HG03565 (cell line): ENCODE measurements around the gene ZDHHC11B.
"Not testable (repeated sequence)": the region's sequence is repeated elsewhere in the genome, so short reads cannot be mapped to it uniquely, and the experiment has no call there.

Experiments
- ATAC-seq: cut with Tn5 transposase; IDR thresholded peaks from one replicate; pipeline ENCODE4 v1.9.1; 2021; ENCODE audit warnings: mild to moderate bottlenecking, moderate library complexity; ENCODE audit not compliant: unreplicated experiment

Gene ZDHHC11B

DNA sequence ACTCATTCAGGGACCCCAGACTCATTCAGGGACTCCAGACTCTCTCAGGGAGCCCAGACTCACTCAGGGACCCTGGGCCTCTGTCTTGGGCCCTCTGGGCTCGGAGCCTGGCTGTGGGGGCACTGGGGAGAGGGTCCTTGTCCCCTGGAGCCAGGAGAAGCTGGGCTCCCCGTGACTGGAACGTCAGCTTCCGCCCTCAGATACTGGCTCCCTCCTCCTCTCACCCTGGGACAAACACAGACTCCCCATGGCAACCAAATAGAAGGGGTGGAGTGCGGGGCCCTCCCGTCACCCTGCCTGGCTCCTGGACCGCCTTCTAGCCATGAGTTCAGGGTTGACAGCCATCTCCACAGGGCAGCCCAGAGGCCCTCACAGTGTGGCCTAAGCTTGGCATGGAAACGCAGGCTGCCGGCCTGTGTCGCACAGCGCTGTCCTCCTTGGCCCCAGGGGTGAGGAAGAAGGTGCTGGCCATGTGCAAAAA is 27.6 kb downstream of the ZDHHC11B start:
- no peak for ATAC-seq

DNA sequence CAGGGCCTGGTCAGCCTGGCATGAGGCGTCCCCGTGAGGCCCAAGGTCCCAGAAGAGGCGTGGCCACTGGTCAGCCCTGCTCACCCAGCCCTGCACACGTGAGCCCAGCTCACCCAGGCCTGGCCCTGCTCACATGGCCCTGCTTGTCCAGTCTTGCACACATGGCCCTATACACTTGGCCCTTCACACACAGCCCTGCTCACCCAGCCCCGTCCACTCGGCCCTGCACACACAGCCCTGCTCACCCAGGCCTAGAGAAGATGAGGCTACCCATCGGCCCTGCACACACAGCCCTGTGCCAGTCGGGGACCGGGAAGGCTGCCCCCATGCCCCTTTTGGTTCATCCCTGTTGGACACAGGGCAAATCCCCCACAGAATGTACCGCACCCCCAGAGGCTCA is 28.4 kb downstream of the ZDHHC11B start:
- no peak for ATAC-seq

DNA sequence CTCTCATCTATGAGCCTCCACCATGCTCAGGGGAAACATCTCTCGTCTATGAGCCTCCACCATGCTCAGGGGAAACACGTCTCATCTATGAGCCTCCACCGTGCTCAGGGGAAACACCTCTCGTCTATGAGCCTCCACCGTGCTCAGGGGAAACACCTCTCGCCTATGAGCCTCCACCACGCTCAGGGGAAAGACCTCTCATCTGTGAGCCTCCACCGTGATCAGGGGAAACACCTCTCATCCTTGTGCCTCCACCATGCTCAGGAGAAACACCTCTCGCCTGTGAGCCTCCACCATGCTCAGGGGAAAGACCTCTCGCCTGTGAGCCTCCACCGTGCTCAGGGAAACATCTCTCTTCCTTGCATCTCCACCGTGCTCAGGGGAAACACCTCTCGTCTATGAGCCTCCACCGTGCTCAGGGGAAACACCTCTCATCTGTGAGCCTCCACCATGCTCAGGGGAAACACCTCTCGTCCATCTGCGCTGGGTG is 30.3 kb downstream of the ZDHHC11B start:
- not testable (repeated sequence) for ATAC-seq

DNA sequence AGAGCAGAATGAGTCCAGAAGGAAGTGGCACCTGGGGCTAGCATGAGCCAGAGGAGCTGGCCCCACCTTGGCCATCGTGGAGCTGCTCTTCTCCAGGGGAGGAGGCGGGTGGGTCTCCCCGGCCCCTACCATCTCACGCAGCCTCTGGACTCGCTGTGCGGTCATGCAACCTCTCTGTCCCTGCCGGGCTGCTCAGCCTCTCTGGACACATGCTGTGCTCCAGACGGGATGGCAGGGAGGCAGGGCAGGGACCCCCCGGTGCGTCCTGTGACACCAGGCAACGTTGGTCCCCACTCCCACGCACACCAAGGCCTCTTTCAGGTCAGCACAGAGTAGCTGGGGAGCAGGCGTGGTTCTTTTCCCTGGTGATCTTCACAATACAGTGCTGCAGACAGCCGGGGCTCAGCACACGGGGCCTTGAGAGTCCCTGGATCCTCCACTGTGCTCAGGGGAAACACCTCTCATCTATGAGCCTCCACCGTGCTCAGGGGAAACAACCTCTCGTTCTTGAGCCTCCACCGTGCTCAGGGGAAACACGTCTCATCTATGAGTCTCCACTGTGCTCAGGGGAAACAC is 30.9 kb downstream of the ZDHHC11B start:
- ATAC-seq = not testable (repeated sequence)

DNA sequence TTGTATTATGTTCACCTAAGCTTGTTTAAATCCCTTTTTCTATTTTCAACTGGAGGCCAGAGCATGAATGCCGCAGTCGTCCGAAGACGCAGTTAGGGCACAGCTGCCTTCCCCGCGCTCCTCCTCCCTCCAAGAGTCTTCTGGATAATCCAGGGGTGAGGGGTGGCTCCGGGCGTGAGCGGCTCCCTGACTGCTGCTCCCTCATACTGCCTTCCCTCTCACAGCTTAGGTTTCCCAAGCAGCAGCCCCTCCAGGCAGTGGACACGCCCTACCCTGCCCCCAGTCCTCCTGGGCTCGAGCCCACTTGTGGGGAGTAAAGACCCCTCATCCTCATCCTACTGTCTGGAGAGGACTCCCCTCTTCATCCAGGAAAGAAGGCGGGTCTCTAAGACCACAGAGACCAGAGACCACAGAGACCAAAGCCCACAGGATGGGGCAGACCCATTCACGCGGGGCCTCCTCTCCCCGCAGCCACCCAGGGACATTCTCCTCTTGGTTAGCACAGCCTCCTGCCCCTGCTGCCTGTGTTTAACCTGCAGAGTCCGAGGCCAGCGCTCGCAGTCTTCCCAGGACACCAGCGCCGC is 31.9 kb downstream of the ZDHHC11B start:
- not testable (repeated sequence) for ATAC-seq

DNA sequence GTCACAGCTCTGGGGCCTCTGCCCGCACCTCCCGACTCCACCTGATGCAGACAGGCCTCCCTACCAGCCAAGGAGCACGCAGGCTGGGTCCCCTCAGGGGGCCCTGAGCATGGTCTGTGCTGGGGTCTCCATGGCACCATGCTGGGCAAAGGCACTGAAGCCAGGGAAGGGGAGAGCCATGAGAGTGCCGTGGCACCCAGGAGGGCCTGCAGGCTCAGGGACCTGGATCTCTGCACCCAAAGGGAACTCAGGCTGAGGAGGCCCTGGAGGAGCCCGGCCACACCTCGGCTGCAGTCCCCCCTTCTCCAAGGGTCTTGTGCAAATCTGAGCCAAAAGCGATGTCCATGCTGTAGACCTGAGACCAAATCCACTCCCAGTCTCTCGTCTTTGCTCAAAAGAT is 32.5 kb downstream of the ZDHHC11B start:
- ATAC-seq = not testable (repeated sequence)

DNA sequence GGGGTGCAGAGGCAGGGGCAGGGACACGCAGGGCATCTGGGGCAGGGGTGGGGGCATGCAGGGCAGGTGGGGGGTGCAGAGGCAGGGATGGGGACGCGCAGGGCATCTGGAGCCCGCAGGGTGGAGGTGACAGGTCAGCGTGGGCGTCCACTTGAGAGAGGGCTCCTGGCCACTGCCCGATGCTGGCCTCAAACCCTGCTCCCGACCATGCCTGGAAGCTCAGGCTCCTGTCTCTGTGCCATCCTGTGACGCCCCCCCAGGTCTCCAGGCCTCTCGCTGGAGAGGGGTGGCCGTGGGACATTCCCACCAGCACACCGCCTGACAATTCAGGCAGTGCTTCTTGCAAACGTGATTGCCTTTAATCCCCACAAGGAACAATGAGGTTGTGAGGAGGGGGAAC is 33.0 kb downstream of the ZDHHC11B start:
- no peak for ATAC-seq

DNA sequence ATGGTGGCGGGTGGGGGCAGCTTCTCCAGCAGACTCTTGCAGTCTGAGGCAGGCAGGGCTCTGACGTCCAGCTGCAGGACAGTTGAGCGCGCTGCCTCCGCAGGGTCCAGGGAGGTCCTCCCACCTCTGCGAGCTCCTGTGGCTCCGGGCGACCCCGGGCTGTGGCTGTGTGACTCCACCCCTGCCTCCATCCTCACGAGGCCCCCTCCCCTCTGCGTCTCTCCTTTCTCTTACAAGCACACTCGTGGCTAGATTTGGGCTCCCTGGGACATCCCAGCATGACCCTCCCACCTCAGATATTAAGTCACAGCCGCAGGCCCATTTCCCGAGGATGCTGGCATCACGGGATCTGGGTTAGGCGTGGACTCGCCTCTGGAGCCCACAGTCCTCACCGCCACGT is 34.3 kb downstream of the ZDHHC11B start:
- ATAC-seq = not testable (repeated sequence)

DNA sequence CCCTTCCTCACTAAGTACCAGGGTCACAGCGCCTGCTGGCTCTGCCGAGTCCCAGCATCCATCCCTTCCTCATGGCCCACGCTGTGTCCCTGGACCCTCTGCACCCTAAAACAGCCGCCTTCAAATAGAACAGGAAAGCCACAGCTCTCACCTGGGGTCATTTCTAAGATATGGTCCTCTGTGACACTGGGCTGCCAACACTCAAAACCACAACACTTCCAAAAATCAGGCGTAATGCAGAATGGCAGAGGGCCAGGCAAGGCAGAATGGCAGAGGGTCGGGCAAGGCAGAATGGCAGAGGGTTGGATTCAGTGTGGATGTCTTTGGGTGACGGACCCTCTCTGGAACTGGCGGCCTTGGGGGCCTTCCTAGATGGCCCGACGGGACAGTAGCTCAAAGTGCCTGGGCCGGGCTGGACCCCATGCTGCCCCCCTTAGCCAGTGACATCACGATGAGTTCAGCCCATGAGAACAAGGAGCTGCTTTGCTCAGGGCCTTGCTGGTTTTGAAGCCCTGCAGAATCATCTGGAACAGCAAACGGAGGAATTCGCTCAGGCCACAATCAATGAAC is 35.3 kb downstream of the ZDHHC11B start:
- ATAC-seq = no peak

DNA sequence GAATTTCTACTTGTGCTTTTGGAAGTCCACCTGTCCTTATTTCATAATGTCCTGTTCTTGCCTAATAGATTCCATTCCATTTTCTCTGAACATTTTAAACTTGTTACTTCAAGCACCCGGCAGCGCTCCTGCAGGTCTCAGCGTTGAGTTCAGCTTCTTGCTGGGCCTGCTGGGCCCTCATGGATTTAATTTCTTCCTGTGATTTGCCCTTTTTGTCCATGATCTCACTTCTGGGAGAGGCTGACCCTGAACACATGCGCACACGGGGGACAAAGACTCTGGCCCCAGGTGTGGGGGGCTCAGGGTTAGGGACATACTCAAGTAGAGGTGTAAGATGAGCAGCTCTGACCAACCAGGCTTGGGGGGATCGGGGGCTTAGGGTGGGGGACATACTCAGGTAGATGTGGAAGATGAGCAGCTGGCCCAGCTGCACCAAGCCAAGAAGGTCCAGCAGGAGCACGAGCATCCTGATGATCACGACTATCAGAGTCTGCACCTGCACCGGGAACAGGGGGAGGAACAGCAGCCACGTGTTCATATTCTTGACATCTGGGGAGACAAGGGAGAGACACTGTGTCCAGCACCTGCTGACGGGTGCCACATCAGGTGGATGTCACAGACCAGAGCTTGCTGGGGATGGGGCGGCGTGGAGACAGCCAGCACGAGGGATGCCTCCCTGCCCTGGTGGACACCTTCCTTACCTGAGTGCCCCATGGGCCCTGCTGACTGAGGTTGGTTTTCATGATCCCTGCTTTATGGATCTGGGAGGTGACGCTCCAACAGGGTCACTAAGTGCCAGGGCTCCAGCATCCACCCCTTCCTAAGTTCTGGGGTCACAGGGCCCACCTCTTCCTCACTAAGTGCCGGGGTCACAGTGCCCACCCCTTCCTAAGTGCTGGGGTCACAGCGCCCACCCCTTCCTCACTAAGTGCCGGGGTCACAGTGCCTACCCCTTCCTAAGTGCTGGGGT is 36.2 kb downstream of the ZDHHC11B start:
- ATAC-seq = not testable (repeated sequence)

DNA sequence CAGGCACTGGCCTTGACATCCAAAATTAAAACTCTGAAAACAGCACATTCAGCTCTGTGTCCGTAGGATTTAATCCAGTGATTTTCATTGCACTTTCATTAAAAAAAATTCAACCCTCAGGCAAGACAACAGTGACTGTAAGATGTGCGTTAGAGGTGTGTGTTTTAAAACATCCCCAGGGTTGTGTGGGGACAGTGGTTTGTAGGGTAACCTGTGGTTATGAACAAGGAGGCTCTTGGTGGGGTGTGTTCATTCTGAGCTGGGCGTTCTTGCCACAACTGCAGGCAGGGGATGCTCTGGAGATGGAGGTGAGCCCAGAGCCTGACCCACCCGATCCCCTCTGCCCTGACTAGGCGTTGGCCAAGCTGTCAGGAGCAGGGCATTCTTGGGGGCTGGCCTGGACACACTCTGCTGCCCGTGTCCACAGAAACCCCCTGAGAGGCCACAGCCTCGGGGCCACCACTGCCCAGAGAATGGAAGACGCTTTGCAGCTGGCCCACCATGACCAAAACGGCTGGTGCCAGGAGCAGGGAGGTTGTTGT is 37.2 kb downstream of the ZDHHC11B start:
- not testable (repeated sequence) for ATAC-seq

DNA sequence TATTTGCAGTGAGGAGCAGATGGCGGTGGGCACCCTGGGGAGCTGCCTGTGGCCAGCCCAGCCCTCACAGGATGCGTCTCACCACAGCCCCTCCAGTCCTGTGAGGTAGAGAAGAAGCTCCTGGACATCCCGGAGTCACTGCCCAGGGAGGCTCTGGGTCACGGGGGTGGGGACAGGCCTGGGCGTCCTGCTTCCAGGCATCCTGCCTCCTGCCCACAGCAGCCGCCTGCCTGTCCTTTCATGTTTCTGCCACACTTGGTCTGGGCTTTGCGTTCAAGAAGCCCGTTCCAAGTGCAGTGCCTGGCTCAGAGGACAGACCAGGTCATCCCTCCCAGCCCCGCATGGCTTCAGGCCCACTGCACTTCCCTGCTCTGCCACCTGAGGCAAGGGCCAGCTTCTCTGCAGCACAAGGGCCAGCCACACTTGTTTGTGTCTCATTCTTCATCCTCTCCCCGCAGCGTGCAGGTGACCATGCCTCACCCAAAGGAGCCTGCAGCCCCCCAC is 38.2 kb downstream of the ZDHHC11B start:
- no peak for ATAC-seq

DNA sequence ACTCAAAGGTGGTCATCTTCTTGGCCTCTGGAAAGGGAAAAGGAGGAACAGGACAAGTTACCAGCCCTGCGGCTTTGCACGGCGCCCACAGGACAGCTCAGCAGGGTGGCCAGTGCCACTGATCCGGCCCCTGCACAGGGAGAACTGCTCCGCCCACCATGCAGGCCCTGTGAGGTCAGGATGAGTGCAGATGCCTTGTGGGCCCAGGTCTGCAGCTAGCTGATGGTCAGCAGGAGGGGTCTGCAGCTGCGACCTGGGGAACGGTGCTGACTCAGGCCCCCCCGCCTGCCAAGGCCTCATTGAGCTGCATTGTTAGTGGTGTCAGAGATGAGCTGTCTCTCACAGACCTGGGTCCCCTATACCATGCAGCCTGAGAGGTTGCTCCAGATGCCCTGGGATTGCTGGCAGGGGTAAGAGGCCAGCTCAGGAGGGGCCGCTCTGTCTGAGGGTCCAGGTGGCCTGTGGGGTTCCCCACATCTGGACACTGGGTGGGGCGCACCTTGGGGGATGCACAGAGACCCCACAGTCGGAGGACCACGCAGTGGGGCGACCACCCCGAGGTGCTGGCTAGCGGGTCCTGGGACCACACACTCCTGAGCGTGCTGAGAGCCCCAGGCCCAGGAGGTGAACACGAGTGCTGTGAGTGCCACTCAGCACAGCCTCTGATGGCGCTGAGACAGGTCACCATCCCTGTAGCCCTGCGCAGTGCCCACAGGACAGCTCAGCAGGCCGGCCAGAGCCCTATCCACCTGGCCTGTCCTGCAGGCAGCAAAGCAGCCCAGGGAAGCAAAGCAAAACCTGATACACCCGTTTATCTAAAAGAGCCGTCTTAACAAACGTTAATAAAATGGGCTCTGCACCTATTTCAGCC is 39.0 kb downstream of the ZDHHC11B start:
- not testable (repeated sequence) for ATAC-seq

DNA sequence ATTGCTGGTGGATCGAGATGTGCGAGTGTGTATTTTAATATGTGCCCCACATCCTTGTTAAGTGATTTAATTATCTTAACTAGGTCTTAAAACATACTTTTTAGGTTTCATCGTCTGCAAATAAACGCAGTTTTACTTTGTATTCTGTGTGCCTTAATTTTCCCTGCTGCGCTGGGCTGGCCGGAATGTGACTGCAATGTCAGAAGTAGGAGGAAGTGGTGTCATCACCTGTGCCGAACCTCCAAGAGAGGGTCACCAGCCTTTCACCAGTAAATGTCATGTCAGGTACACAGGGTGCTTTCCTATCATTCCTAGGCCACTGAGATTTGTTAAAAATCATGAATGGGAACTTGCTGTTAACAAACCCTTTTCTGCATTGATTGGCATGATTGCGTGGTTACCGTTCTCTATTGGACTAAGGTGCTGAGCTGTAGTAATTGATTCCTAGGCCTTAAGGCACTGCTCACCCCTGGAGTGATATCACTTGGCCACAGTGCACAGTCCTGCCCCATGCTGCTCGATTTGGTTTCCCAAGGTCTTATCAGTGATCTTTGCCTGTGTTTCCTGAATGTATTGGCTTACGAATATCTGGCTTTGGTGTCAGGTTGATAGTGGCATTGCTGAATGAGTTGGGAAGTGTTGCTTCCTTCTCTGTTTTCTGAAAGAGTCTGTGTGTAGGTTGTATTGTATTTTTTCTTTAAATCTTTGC is 40.7 kb downstream of the ZDHHC11B start:
- not testable (repeated sequence) for ATAC-seq

DNA sequence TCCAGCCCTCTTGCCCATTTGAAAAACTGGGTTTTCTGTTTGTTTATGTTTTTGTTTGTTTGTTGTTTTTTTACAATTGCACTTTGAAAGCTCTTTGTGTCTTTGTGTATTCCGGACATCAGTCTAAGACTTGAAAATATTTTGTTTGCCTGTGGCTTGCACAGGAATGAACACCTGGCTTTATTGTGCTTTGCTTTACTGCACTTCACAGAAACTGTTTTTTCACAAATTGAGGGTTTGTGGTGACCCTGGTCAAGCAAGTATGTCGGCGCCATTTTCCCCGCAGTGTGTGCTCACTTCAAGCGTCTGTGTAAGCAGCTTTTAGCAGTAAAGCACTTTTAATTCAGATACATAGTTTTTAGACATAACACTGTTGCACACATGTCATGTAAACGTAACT is 42.3 kb downstream of the ZDHHC11B start:
- ATAC-seq = not testable (repeated sequence)

DNA sequence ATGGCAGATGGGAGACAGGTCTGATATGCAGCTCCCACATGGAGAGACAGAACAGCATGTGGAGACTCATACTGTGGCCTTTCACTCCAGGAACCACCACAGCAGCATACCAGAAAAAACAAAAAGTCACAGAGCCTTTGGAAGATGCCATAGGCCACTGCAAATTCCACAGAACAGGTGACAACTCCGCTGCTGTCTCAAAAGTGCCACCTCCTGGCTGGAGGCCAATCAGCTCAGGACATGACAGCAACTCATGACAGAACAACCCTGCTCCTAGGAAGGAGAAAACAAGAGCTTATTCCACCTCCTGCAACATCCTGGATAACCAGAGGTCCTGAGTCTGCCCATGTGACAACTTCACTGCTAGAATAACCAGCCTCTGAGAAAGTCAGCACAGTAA is 50.4 kb downstream of the ZDHHC11B start:
- not testable (repeated sequence) for ATAC-seq

DNA sequence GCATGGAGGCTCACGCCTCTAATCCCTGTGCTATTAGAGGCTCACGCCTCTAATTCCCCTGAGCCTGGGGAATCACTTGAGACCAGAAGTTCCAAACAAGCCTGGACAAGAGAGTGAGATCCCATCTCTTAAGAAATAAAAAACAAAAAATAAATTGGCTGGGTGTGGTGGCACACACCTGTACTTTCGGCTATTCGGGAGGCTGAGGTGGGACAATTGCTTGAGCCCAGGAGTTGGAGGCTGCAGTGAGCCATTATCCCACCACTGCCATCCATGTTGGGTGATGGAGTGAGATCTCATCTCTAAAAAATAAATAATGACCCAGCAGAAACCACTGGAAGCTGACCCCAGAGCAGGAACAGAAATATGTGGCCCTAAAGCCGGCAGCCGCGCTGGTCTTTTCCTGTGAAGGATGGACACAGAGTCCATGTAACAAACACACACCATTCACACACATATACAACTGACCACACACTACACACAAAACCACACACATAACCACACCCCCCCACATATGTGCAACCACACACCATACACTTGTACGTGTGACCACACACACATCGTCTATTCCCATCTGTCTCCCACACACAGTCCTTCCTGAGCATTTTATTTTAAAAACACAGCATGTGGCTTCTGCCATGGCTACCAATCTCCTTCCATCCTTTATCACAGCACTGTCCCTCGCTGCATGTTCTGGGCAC is 51.6 kb downstream of the ZDHHC11B start:
- not testable (repeated sequence) for ATAC-seq

DNA sequence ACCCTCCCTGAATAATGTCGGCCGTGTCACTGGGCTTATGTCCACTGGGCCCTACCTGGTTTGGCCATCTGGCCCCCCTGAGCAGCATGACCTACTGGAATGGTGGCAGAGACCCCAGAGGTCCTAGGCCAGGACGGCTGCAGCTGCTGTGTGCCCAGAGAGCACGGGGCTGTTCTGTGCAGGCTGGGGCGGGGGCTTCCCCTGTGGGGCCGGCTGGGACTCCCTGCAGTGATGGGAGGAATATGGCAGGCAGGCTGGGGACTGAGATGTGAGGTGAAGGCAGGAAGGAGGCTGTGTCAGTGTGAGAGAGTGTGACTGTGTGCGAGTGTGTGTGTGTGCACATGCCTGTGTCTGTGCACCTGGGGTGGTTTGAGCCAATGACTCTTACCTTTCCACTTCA is 55.3 kb downstream of the ZDHHC11B start:
- ATAC-seq = not testable (repeated sequence)
